Measurements from ENCODE around the gene CPZ.

CPZ gene

GRCh38 chr4:8581094-8581861 is 11.3 kb upstream of the CPZ start:
- no peak for ATAC-seq

GRCh38 chr4:8582016-8582415 is 10.5 kb upstream of the CPZ start:
- no peak for ATAC-seq

GRCh38 chr4:8582436-8582835 is 10.1 kb upstream of the CPZ start:
- no peak for ATAC-seq

- no peak for ATAC-seq
Observed at GRCh38 chr4:8582941-8583654, 9.5 kb upstream of the CPZ start.

GRCh38 chr4:8583655-8584025 is 8.9 kb upstream of the CPZ start:
- no peak for ATAC-seq

- ATAC-seq: no peak
Observed at GRCh38 chr4:8585186-8585585, 7.4 kb upstream of the CPZ start.

GRCh38 chr4:8585721-8586212 is 6.8 kb upstream of the CPZ start:
- no peak for ATAC-seq

- no peak for ATAC-seq
Observed at GRCh38 chr4:8586246-8586645, 6.3 kb upstream of the CPZ start.

GRCh38 chr4:8586671-8587468 is 5.7 kb upstream of the CPZ start:
- no peak for ATAC-seq

GRCh38 chr4:8587469-8588195 is 4.9 kb upstream of the CPZ start:
- ATAC-seq: no peak

GRCh38 chr4:8588196-8588470 is 4.4 kb upstream of the CPZ start:
- ATAC-seq: no peak

- ATAC-seq: no peak
Observed at GRCh38 chr4:8589336-8589735, 3.2 kb upstream of the CPZ start.

- ATAC-seq: no peak
Observed at GRCh38 chr4:8589823-8590545, 2.6 kb upstream of the CPZ start.

- no peak for ATAC-seq
Observed at GRCh38 chr4:8590546-8590880, 2.1 kb upstream of the CPZ start.

GRCh38 chr4:8591114-8591513 is 1.5 kb upstream of the CPZ start:
- ATAC-seq: no peak

GRCh38 chr4:8591626-8592365 is 769 bp upstream of the CPZ start:
- ATAC-seq: no peak

GRCh38 chr4:8593264-8594096 is 915 bp downstream of the CPZ start:
- no peak for ATAC-seq

GRCh38 chr4:8594097-8595038 is 1.8 kb downstream of the CPZ start:
- ATAC-seq: no peak

GRCh38 chr4:8595237-8596087 is 2.9 kb downstream of the CPZ start:
- no peak for ATAC-seq
